Smooth muscle cell (in vitro differentiated cells): ENCODE results near the gene PHKG1. TPM values are rescaled to one million over a fixed set of nuclear protein-coding genes. Genes with fewer than 3 reads are reported as not detected.
"Not testable (repeated sequence)": the region's sequence is repeated elsewhere in the genome, so short reads cannot be mapped to it uniquely, and the experiment has no call there.

Source experiments
- DNase-seq: peaks from one replicate; lab custom pipeline; 2025; ENCODE audit not compliant: unreplicated experiment; lab: John Stamatoyannopoulos, UW
- H2AFZ ChIP-seq: fragments of 200-600 bp; sonication (generic); 2 replicates; pipeline ENCODE4 v1.6.0; 2016; ENCODE audit warnings: antibody characterized with exemption, low read depth, mild to moderate bottlenecking
- H3F3A ChIP-seq: fragments of 200-600 bp; sonication (generic); 2 replicates; pipeline ENCODE4 v1.6.0; 2017; ENCODE audit warnings: antibody characterized with exemption, low read depth
- H3K27ac ChIP-seq: fragments of 200-600 bp; sonication (generic); 2 replicates; pipeline ENCODE4 v1.5.1; 2016; ENCODE audit warnings: low read depth, mild to moderate bottlenecking
- H3K27me3 ChIP-seq: fragments of 200-600 bp; sonication (generic); 2 replicates; pipeline ENCODE4 v1.6.1; 2016; ENCODE audit warnings: low read depth, mild to moderate bottlenecking
- H3K36me3 ChIP-seq: fragments of 200-600 bp; sonication (generic); 2 replicates; pipeline ENCODE4 v1.5.1; 2016; ENCODE audit warnings: low read depth
- H3K4me1 ChIP-seq: fragments of 200-600 bp; sonication (generic); 2 replicates; pipeline ENCODE4 v1.5.1; 2016; ENCODE audit warnings: low read depth
- H3K4me2 ChIP-seq: fragments of 200-600 bp; sonication (generic); 2 replicates; pipeline ENCODE4 v1.6.0; 2016; ENCODE audit warnings: mild to moderate bottlenecking
- H3K4me3 ChIP-seq: fragments of 200-600 bp; sonication (generic); 2 replicates; pipeline ENCODE4 v1.5.1; 2016; ENCODE audit warnings: mild to moderate bottlenecking
- H3K79me2 ChIP-seq: fragments of 200-600 bp; sonication (generic); 2 replicates; pipeline ENCODE4 v1.6.0; 2016; ENCODE audit warnings: low read depth, mild to moderate bottlenecking
- H3K9ac ChIP-seq: fragments of 200-600 bp; sonication (generic); 2 replicates; pipeline ENCODE4 v1.6.0; 2016; ENCODE audit warnings: low read depth
- H3K9me3 ChIP-seq: fragments of 200-600 bp; sonication (generic); replicated peaks from 2 replicates; pipeline ENCODE4 v1.5.1; 2016; ENCODE audit warnings: low read depth
- H4K20me1 ChIP-seq: fragments of 200-600 bp; sonication (generic); 2 replicates; pipeline ENCODE4 v1.6.0; 2016; ENCODE audit warnings: low read depth
- CTCF ChIP-seq: fragments of 200-600 bp; sonication (generic); IDR thresholded peaks from 2 replicates; pipeline ENCODE4 v1.5.1; 2017; ENCODE audit warnings: borderline replicate concordance, mild to moderate bottlenecking, antibody characterized with exemption; ENCODE audit not compliant: insufficient read depth, poor library complexity, severe bottlenecking
- WGBS: methylation state at CpG from one replicate; pipeline ENCODE4 v1.1.7; 2016; ENCODE audit warnings: low lambda C conversion rate; 5-methylcytosine and 5-hydroxymethylcytosine counted together
- polyA plus RNA-seq: library from polyadenylated mRNA; unstranded; fragments of >200 nt; fragmentation: Nextera tagmentation; extraction: Ambion mirVana; gene quantifications from 2 replicates; pipeline ENCODE4 v1.2.1, GENCODE V29; 2016
- total RNA-seq: library from RNA; depleted of rRNA; stranded (reverse); fragments of >200 nt; gene quantifications from 2 replicates; pipeline ENCODE4 v1.2.3, GENCODE V29; 2014

The PHKG1 gene
- total and polyA plus RNA-seq, 2 experiments from 2014 or later = 0.26 TPM; not detected in 1

- no peaks in the 10 kb centered on the region for H3K4me1 ChIP-seq
- no peaks in the 10 kb centered on the region for H3K27me3 ChIP-seq
- H3K9me3 ChIP-seq = no peaks in the 10 kb centered on the region
- H3K9ac ChIP-seq = no peak overlapping the region
- no peak overlapping the region for H3K27ac ChIP-seq
- H2AFZ ChIP-seq = no peak overlapping the region
- peaks cover under 1% of the 10 kb centered on the region for H4K20me1 ChIP-seq
- no peaks in the 10 kb centered on the region for H3F3A ChIP-seq
- no peak overlapping the region for H3K4me2 ChIP-seq
- H3K4me3 ChIP-seq = no peak overlapping the region
- TF ChIP-seq CTCF = no peak
- WGBS = 89% methylated on average over 12 of the region's 12 CpGs
- DNase-seq = no peak
- no peaks in the 10 kb centered on the region for H3K79me2 ChIP-seq
- no peaks in the 10 kb centered on the region for H3K36me3 ChIP-seq
Observed at GRCh38 chr7:56079450-56080185, 13.1 kb downstream of the PHKG1 start.

GRCh38 chr7:56078196-56078595 is 14.6 kb downstream of the PHKG1 start:
- TF ChIP-seq CTCF = no peak
- Histone ChIP-seq H3F3A (no peaks in the 10 kb centered on the region), H3K36me3 (no peaks in the 10 kb centered on the region), H4K20me1 (peaks cover 3% of the 10 kb centered on the region), H3K9me3 (no peaks in the 10 kb centered on the region), H3K4me3 (no peak overlapping the region), H3K9ac (no peak overlapping the region), H3K27me3 (no peaks in the 10 kb centered on the region), H3K4me2 (no peak overlapping the region), H3K4me1 (no peaks in the 10 kb centered on the region), H2AFZ (no peak overlapping the region), H3K27ac (no peak overlapping the region), H3K79me2 (no peaks in the 10 kb centered on the region)
- WGBS = 97% methylated on average over 16 of the region's 16 CpGs
- DNase-seq = no peak

DNA sequence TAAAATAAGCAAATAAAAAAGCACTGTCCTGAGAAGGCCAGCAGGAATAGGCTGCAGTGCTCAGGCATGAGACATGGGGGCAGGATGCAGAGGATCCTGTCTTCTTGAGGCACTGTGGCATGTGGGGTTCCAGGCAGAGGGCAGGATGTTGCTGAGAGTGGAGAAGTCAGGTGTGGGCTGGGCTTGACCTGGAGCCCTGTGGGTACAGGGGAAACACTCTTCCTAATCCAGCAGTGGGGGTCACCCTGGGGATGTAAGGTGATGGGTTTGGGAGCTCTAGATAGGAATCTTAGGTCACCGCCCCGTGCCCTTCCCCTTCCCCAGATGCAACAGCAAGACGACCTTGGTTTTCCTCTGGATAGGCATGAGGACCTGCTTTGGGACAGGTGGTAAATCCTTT is 15.1 kb downstream of the PHKG1 start:
- Histone ChIP-seq H3K9ac (no peak overlapping the region), H3K4me1 (no peaks in the 10 kb centered on the region), H2AFZ (no peak overlapping the region), H3K4me2 (no peak overlapping the region), H3K9me3 (no peaks in the 10 kb centered on the region), H3K27ac (no peak overlapping the region), H3K4me3 (no peak overlapping the region), H3K79me2 (no peaks in the 10 kb centered on the region), H3K27me3 (no peaks in the 10 kb centered on the region), H4K20me1 (peaks cover 3% of the 10 kb centered on the region), H3F3A (no peaks in the 10 kb centered on the region), H3K36me3 (no peaks in the 10 kb centered on the region)
- no peak for DNase-seq
- no peak for TF ChIP-seq CTCF
- WGBS = 96% methylated on average over 3 of the region's 3 CpGs

- TF ChIP-seq CTCF = peak; percentile 91
- no peaks in the 10 kb centered on the region for H3K9me3 ChIP-seq
- H3K27me3 ChIP-seq = no peaks in the 10 kb centered on the region
Observed at GRCh38 chr7:56074371-56074791, 18.4 kb downstream of the PHKG1 start.

GRCh38 chr7:56066376-56066775 is 26.4 kb downstream of the PHKG1 start:
- 93% methylated on average over 13 of the region's 13 CpGs for WGBS
- H3K4me3 ChIP-seq = not testable (repeated sequence)

More at GRCh38 chr7:56074371-56074791, 18.4 kb downstream of the PHKG1 start:
- Histone ChIP-seq H3F3A (no peaks in the 10 kb centered on the region), H3K79me2 (no peaks in the 10 kb centered on the region), H3K36me3 (peaks cover 5% of the 10 kb centered on the region), H3K27ac (no peak overlapping the region), H3K4me1 (no peaks in the 10 kb centered on the region), H3K4me3 (no peak overlapping the region), H3K9ac (no peak overlapping the region), H4K20me1 (peaks cover 3% of the 10 kb centered on the region), H2AFZ (no peak overlapping the region), H3K4me2 (no peak overlapping the region)
- WGBS = 30% methylated on average over 19 of the region's 19 CpGs
- DNase-seq = peak; percentile 33

More at GRCh38 chr7:56066376-56066775, 26.4 kb downstream of the PHKG1 start:
- not testable (repeated sequence) for H3K27ac ChIP-seq, DNase-seq, H3K9ac ChIP-seq, H4K20me1 ChIP-seq, H3K27me3 ChIP-seq, H2AFZ ChIP-seq, H3K9me3 ChIP-seq, H3K36me3 ChIP-seq, H3K4me2 ChIP-seq
- Histone ChIP-seq H3F3A (peaks cover 21% of the 10 kb centered on the region), H3K4me1 (peaks cover 21% of the 10 kb centered on the region), H3K79me2 (peaks cover 17% of the 10 kb centered on the region)
